K562 (cell line): ENCODE results near the gene NLGN3. TPM values are rescaled to one million over a fixed set of nuclear protein-coding genes. Genes with fewer than 3 reads are reported as not detected.

ENCODE experiments used
- ATAC-seq: fragments of 200-7000 bp; cut with Tn5 transposase; 3 replicates; pipeline ENCODE4 v1.9.1; 2020; ENCODE audit warnings: moderate library complexity
- BruUV-seq: library from RNA; stranded (reverse); fragments of 400-500 nt; replicated peaks from 2 replicates; lab custom pipeline; 2021; lab: Mats Ljungman, UMichigan
- CTCF ChIA-PET: fragments of 300-600 bp; formaldehyde crosslinking; extraction: SDS; loops from one replicate; lab custom pipeline; 2021; ENCODE audit warnings: low intra/inter-chr PET ratio; lab: Yijun Ruan, JAX
- POLR2A ChIA-PET: fragments of 300-600, 350-650 bp; sonication (Branson Sonifier 250); formaldehyde crosslinking; extraction: SDS; loops from one replicate; lab custom pipeline; 2021; ENCODE audit warnings: antibody characterized with exemption, inconsistent platforms; lab: Yijun Ruan, JAX
- DNase-seq, 4 experiments: peaks; one replicate each; pipeline versions ENCODE4 v3.0.0 to v3.0.0-alpha.2; 2011 to 2018; ENCODE audit warnings: low spot score in 3 of 4, mixed read lengths in 3 of 4; ENCODE audit errors: extremely low read depth in 1 of 4
- FAIRE-seq: peaks from 2 replicates; lab custom pipeline; 2011; peaks lifted over from hg19 to GRCh38; lab: Jason Lieb, UNC
- H2AFZ ChIP-seq: 2 replicates; pipeline ENCODE4 v1.6.0; 2011; ENCODE audit warnings: low read depth, low read length, control low read depth, inconsistent platforms
- H3K27ac ChIP-seq: fragments of 200-600 bp; 3 replicates; pipeline ENCODE4 v1.8.0; 2011; ENCODE audit warnings: low read depth, mild to moderate bottlenecking, control low read depth, inconsistent platforms, low read length, moderate library complexity, mixed read lengths; ENCODE audit errors: extremely low read depth
- H3K27me3 ChIP-seq, 2 experiments: fragments of 300-600 bp in 1 of 2; 2 replicates in 1 of 2; 3 replicates in 1 of 2; pipeline versions ENCODE4 v1.6.0 to v1.8.0; 2011; ENCODE audit warnings: inconsistent platforms in 2 of 2, low read length in 2 of 2, mild to moderate bottlenecking in 1 of 2, mixed read lengths in 1 of 2, moderate library complexity in 1 of 2; ENCODE audit not compliant: control insufficient read depth in 2 of 2, insufficient read depth in 2 of 2
- H3K36me3 ChIP-seq: fragments of 300-600 bp; 3 replicates; pipeline ENCODE4 v1.8.0; 2011; ENCODE audit warnings: mild to moderate bottlenecking, low read length, inconsistent platforms; ENCODE audit not compliant: control insufficient read depth, insufficient read depth
- H3K4me1 ChIP-seq, 2 experiments: fragments of 200-600 bp in 1 of 2; replicated peaks in 1 of 2; 2 replicates in 1 of 2; 3 replicates in 1 of 2; pipeline versions ENCODE4 v1.5.1 to v1.8.0; 2011; ENCODE audit warnings: inconsistent platforms in 2 of 2, low read length in 2 of 2, mild to moderate bottlenecking in 1 of 2, mixed read lengths in 1 of 2, moderate library complexity in 1 of 2; ENCODE audit not compliant: control insufficient read depth in 2 of 2, insufficient read depth in 2 of 2
- H3K4me2 ChIP-seq: 2 replicates; pipeline ENCODE4 v1.6.1; 2011; ENCODE audit warnings: low read length, control low read depth, inconsistent platforms, mixed read lengths; ENCODE audit not compliant: insufficient read depth
- H3K4me3 ChIP-seq: fragments of 200-600 bp; sonication (generic), shearing (Covaris generic); 2 replicates; pipeline ENCODE4 v1.5.1; 2016; ENCODE audit warnings: control low read depth, inconsistent platforms
- H3K79me2 ChIP-seq: fragments of 200-600 bp; 3 replicates; pipeline ENCODE4 v1.8.0; 2011; ENCODE audit warnings: low read length, inconsistent platforms; ENCODE audit not compliant: control insufficient read depth, insufficient read depth
- H3K9ac ChIP-seq, 2 experiments: 2 replicates each; pipeline versions ENCODE4 v1.6.0 to v1.6.1; 2011; ENCODE audit warnings: low read depth in 2 of 2, low read length in 2 of 2, control low read depth in 1 of 2, inconsistent platforms in 1 of 2, mild to moderate bottlenecking in 1 of 2, mixed read lengths in 1 of 2; ENCODE audit not compliant: insufficient read depth in 1 of 2
- H3K9me1 ChIP-seq: one replicate; pipeline ENCODE4 v1.6.0; 2011; ENCODE audit warnings: inconsistent platforms, mild to moderate bottlenecking, low read length, moderate library complexity; ENCODE audit not compliant: control insufficient read depth, insufficient read depth
- H3K9me3 ChIP-seq: replicated peaks from 2 replicates; pipeline ENCODE4 v1.5.1; 2011; ENCODE audit warnings: low read depth, low read length, inconsistent platforms; ENCODE audit not compliant: control insufficient read depth, insufficient read depth
- H4K20me1 ChIP-seq: replicated peaks from 2 replicates; pipeline ENCODE4 v1.6.1; 2011; ENCODE audit warnings: low read length, inconsistent platforms, mixed read lengths; ENCODE audit not compliant: control insufficient read depth, insufficient read depth
- ARID2 ChIP-seq: fragments of 450-650 bp; IDR thresholded peaks from 2 replicates; pipeline ENCODE4 v1.6.1; 2017; ENCODE audit warnings: antibody characterized with exemption, mild to moderate bottlenecking
- CHD2 ChIP-seq: IDR thresholded peaks from 2 replicates; pipeline ENCODE4 v1.6.1; 2011; ENCODE audit warnings: low read depth, low read length
- FOXO4 ChIP-seq: fragments of 450-650 bp; formaldehyde crosslinking; IDR thresholded peaks from 2 replicates; pipeline ENCODE4 v1.4.0; 2020; ENCODE audit warnings: mild to moderate bottlenecking, moderate library complexity
- GABPA ChIP-seq: fragments of 200-800 bp; sonication (Bioruptor generic); conservative IDR thresholded peaks from 2 replicates; pipeline ENCODE4 v1.6.1; 2016; ENCODE audit warnings: low read depth, missing genetic modification characterization, missing compliant biosample characterization
- HDAC1 ChIP-seq, 2 experiments: fragments of 450-650 bp; IDR thresholded peaks; 2 replicates each; pipeline ENCODE4 v1.6.1; 2016 to 2017; ENCODE audit warnings: inconsistent platforms in 1 of 2, mild to moderate bottlenecking in 1 of 2, moderate library complexity in 1 of 2
- KHSRP ChIP-seq: fragments of 450-650 bp; IDR thresholded peaks from 2 replicates; pipeline ENCODE4 v1.6.1; 2017
- L3MBTL2 ChIP-seq: fragments of 450-650 bp; IDR thresholded peaks from 2 replicates; pipeline ENCODE4 v1.6.1; 2016; ENCODE audit warnings: mild to moderate bottlenecking, moderate library complexity
- PRDM10 ChIP-seq: fragments of 450-650 bp; IDR thresholded peaks from 2 replicates; pipeline ENCODE4 v1.6.1; 2018; ENCODE audit not compliant: partially characterized antibody
- RBM15 ChIP-seq: fragments of 200-400 bp; formaldehyde crosslinking; IDR thresholded peaks from 2 replicates; pipeline ENCODE4 v1.6.1; 2018; ENCODE audit warnings: mild to moderate bottlenecking, low read length, moderate library complexity; ENCODE audit not compliant: insufficient read depth
- SETDB1 ChIP-seq: IDR thresholded peaks from one replicate; pipeline ENCODE4 v1.6.1; 2012; ENCODE audit warnings: low read length, control low read depth, inconsistent platforms
- SRSF9 ChIP-seq: fragments of 200-400 bp; formaldehyde crosslinking; IDR thresholded peaks from 2 replicates; pipeline ENCODE4 v1.6.1; 2017; ENCODE audit warnings: low read depth, low read length, borderline replicate concordance
- TBP ChIP-seq: optimal IDR thresholded peaks from 2 replicates; pipeline ENCODE3; 2011; ENCODE audit warnings: low read depth, low read length, improper control_type of control experiment
- THRA ChIP-seq: fragments of 450-650 bp; IDR thresholded peaks from 2 replicates; pipeline ENCODE4 v1.6.1; 2017; ENCODE audit warnings: mild to moderate bottlenecking, moderate library complexity
- ZBTB1 ChIP-seq: sonication (generic); formaldehyde crosslinking; IDR thresholded peaks from 2 replicates; pipeline ENCODE4 v1.8.1; 2023; ENCODE audit warnings: missing genetic modification reagents, low read depth, mild to moderate bottlenecking, borderline replicate concordance
- ZNF146 ChIP-seq: IDR thresholded peaks from one replicate; pipeline ENCODE4 v1.6.1; 2018; ENCODE audit warnings: missing compliant biosample characterization; ENCODE audit not compliant: unreplicated experiment
- ZNF785 ChIP-seq: fragments of 250-450 bp; sonication (Bioruptor Pico); IDR thresholded peaks from 2 replicates; pipeline ENCODE4 v1.4.0; 2020; ENCODE audit warnings: mild to moderate bottlenecking
- WGBS: fragments of 100-300 bp; shearing (Covaris generic); methylation state at CpG from one replicate; pipeline ENCODE4 v1.1.6; 2016; ENCODE audit warnings: low coverage, mixed read lengths; ENCODE audit not compliant: insufficient coverage; ENCODE audit errors: missing lambda C conversion rate; 5-methylcytosine and 5-hydroxymethylcytosine counted together
- in situ Hi-C: fragments of 300-500 bp; cut with MboI; formaldehyde crosslinking; loops from 4 replicates; pipeline ENCODE4 v1.15.0; 2018; ENCODE audit warnings: inconsistent platforms, mixed read lengths
- intact Hi-C: fragments of 100-400 bp; cut with micrococcal nuclease; formaldehyde crosslinking; loops from 2 replicates; pipeline ENCODE4 v1.14.2; 2022
- polyA plus RNA-seq, 8 experiments: library from polyadenylated mRNA; depleted of rRNA in 4 of 8; stranded (reverse) in 5 of 8; unstranded in 3 of 8; fragments of >200 nt; fragmentation: Nextera tagmentation in 2 of 8; fragmentation: Illumina TruSeq in 1 of 8; extraction: Ambion mirVana in 2 of 8; extraction: Trizol in 1 of 8; gene quantifications; 2 replicates each; pipeline versions ENCODE4 v1.2.1 to v1.2.3, GENCODE V29; 2011 to 2014; ENCODE audit warnings: inconsistent platforms in 1 of 8, missing spikeins in 1 of 8
- total RNA-seq, 7 experiments: library from RNA; depleted of rRNA in 6 of 7; stranded (reverse); fragments of >200 nt in 6 of 7; fragmentation: Illumina TruSeq in 2 of 7; extraction: Trizol in 2 of 7; gene quantifications; 2 replicates each; pipeline versions ENCODE4 v1.2.1 to v1.2.3, GENCODE V29; 2011 to 2021; ENCODE audit warnings: low replicate concordance in 1 of 7

Gene NLGN3
- total and polyA plus RNA-seq, 9 of the 15 experiments (the other 6 are each of a cell fraction or from before 2014, with no cell fraction given), result 0.03 to 0.86 (median 0.25) TPM

GRCh38 chrX:71169586-71169985, 24.9 kb downstream of the NLGN3 start:
- no peak overlapping the region for H3K4me3 ChIP-seq
- no peaks in the 10 kb centered on the region for H3K79me2 ChIP-seq
- no peak overlapping the region for H3K4me2 ChIP-seq
- H3K4me1 ChIP-seq, result peaks cover 23 to 25% of the 10 kb centered on the region in 2 experiments; a peak in 4 of 5 replicates
- WGBS, result 91% methylated on average over 8 of the region's 22 CpGs
- ATAC-seq (no peak), FAIRE-seq (no peak), DNase-seq (no peak)
- CTCF ChIA-PET, result no interaction called here
- POLR2A ChIA-PET, result no interaction called here
- no TSS peak for BruUV-seq
- H3K9ac ChIP-seq, result no peak overlapping the region
- no peak overlapping the region for H3K27ac ChIP-seq
- H3K36me3 ChIP-seq, result no peaks in the 10 kb centered on the region
- H2AFZ ChIP-seq, result no peak overlapping the region
- intact Hi-C loops (no loop called here), in situ Hi-C loops (no loop called here)
- no peak for TF ChIP-seq ARID2
- TF ChIP-seq L3MBTL2, result no peak
- TF ChIP-seq CHD2, result no peak
- TF ChIP-seq HDAC1 (IDR thresholded peaks at IDR 0.05), result no peak
- no peak for TF ChIP-seq PRDM10
- no peak for TF ChIP-seq KHSRP
- TF ChIP-seq GABPA, result no peak
- TF ChIP-seq SETDB1, result no peak
- no peak for TF ChIP-seq ZBTB1 (CRISPR knock-in tag)
- no peak for TF ChIP-seq FOXO4 (CRISPR knock-in tag)
- TF ChIP-seq THRA, result no peak
- TF ChIP-seq ZNF146, result no peak
- no peak for TF ChIP-seq ZNF785 (CRISPR knock-in tag)
- TF ChIP-seq RBM15, result no peak
- no peak for TF ChIP-seq SRSF9
- no peak for TF ChIP-seq TBP
- no peaks in the 10 kb centered on the region for H3K9me3 ChIP-seq
- no peaks in the 10 kb centered on the region for H3K9me1 ChIP-seq
- H4K20me1 ChIP-seq, result no peaks in the 10 kb centered on the region
- no peaks in the 10 kb centered on the region for H3K27me3 ChIP-seq
